ENCODE results near the gene REXO4. TPM values are rescaled to one million over a fixed set of nuclear protein-coding genes. Genes with fewer than 3 reads are reported as not detected.

REXO4 gene
- total and polyA plus RNA-seq, 2 of the 13 experiments (the other 11 are each of a cell fraction or from before 2014, with no cell fraction given): 18.5 to 30.4 TPM

DNA sequence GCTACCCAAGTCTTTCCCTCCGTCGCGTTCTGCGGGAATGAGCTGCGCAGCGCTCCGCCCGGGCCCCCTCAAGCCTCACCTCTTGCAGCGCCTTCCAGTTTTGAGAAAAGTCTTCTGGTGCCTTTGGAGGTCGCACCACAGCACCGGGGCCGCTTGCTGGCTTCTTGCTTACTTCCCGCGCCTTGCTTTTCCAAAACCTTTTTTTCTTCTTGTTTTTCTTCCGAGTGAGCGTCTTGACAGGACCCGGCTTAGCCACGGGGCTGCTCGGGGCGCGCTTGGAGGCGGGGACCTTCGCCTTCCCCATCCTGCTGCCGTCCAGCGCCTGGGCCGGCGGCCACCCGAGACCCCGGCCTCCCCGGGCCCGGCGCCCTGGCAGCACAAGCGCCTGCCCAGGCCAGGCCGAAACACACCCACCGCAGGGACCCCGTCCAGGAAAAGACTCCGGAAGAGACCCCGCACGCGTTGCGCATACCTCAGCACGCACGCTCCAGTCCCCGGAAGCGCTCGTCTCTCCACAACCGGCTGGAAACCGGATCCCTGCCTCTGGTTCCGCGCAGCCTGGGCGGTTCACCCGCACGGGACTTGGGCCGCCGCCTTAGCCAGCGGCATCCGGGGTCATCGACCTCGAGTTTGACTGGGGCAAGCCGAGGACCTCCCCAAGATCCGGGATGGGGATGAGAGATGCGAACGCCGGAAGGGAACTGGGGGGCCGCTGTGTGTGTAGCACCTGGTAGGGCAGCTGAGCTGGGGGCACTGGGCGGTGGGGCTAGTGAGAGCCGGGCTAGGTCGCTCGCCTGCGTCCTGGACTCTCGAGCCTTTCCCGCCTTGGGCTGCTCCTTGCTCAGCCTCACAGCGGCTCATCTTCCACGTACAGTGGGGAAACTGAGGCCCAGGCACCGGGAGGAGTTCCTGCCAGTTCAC lies at the start of gene REXO4 (continued):
- TF ChIP-seq NONO (IDR thresholded peaks at IDR 0.05): no peak
- TF ChIP-seq NONO (CRISPR knock-in tag; conservative IDR thresholded peaks at IDR 0.05): peak; percentile 99
- TF ChIP-seq TGIF2 (CRISPR knock-in tag; IDR thresholded peaks at IDR 0.05): peak; percentile 75; the same call in 1 of the 2 replicates
- peak; percentile 100 for TF ChIP-seq ZNF501 (CRISPR knock-in tag; IDR thresholded peaks at IDR 0.05)
- 0 out of 2 replicates have a peak, but pooled peaks have one; percentile 76 for TF ChIP-seq ZNF260 (CRISPR knock-in tag; IDR thresholded peaks at IDR 0.05; ENCODE audit: borderline replicate concordance, low read depth)
- TF ChIP-seq ZNF264 (CRISPR knock-in tag; IDR thresholded peaks at IDR 0.05): peak; percentile 93
- TF ChIP-seq KLF16 (CRISPR knock-in tag; IDR thresholded peaks at IDR 0.05): peak in 1 of 2 experiments; percentile 95; a peak in 2 of 4 replicates
- TF ChIP-seq YEATS2 (CRISPR knock-in tag; IDR thresholded peaks at IDR 0.05; ENCODE audit: borderline replicate concordance): peak; percentile 98
- TF ChIP-seq ZNF839 (CRISPR knock-in tag; IDR thresholded peaks at IDR 0.05; ENCODE audit: borderline replicate concordance): no peak
- no peak for TF ChIP-seq ZNF569 (CRISPR knock-in tag; IDR thresholded peaks at IDR 0.05; ENCODE audit: borderline replicate concordance)
- peak; percentile 87 for TF ChIP-seq GATAD2A (CRISPR knock-in tag; IDR thresholded peaks at IDR 0.05)
- TF ChIP-seq ZNF619 (CRISPR knock-in tag; IDR thresholded peaks at IDR 0.05): peak; percentile 79; the same call in 1 of the 2 replicates
- TF ChIP-seq PITX1 (CRISPR knock-in tag; IDR thresholded peaks at IDR 0.05): peak; percentile 80
- TF ChIP-seq, protein P1, sequence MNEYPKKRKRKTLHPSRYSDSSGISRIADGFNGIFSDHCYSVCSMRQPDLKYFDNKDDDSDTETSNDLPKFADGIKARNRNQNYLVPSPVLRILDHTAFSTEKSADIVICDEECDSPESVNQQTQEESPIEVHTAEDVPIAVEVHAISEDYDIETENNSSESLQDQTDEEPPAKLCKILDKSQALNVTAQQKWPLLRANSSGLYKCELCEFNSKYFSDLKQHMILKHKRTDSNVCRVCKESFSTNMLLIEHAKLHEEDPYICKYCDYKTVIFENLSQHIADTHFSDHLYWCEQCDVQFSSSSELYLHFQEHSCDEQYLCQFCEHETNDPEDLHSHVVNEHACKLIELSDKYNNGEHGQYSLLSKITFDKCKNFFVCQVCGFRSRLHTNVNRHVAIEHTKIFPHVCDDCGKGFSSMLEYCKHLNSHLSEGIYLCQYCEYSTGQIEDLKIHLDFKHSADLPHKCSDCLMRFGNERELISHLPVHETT (CRISPR knock-in tag; conservative IDR thresholded peaks at IDR 0.05): peak; percentile 99
- peak; percentile 87 for TF ChIP-seq ARNTL (CRISPR knock-in tag; IDR thresholded peaks at IDR 0.05)
- TF ChIP-seq ZNF263 (CRISPR knock-in tag; IDR thresholded peaks at IDR 0.05): peak; percentile 79
- TF ChIP-seq AGO1 (IDR thresholded peaks at IDR 0.05; ENCODE audit: low read depth, low read length, poor library complexity, severe bottlenecking): peak; percentile 77
- TF ChIP-seq CEBPZ (IDR thresholded peaks at IDR 0.05; ENCODE audit: low read length): no peak
- peak; percentile 28 for TF ChIP-seq TBL1XR1 (IDR thresholded peaks at IDR 0.05; ENCODE audit: borderline replicate concordance, low read length, partially characterized antibody)
- TF ChIP-seq ZFP36 (IDR thresholded peaks at IDR 0.05; ENCODE audit: borderline replicate concordance, low read depth, low read length, partially characterized antibody): no peak
- TF ChIP-seq HNF4A (CRISPR knock-in tag; IDR thresholded peaks at IDR 0.05): peak; percentile 63
- TF ChIP-seq, protein P2, sequence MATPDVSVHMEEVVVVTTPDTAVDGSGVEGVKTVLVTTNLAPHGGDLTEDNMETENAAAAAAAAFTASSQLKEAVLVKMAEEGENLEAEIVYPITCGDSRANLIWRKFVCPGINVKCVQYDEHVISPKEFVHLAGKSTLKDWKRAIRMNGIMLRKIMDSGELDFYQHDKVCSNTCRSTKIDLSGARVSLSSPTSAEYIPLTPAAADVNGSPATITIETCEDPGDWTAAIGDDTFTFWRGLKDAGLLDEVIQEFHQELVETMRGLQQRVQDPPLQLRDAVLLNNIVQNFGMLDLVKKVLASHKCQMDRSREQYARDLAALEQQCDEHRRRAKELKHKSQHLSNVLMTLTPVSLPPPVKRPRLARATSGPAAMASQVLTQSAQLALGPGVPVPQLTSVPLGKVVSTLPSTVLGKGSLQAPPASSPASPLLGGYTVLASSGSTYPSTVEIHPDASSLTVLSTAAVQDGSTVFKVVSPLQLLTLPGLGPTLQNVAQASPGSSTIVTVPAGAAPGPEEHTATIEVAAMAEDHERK (CRISPR knock-in tag; IDR thresholded peaks at IDR 0.05; ENCODE audit: low read depth): peak; percentile 93
- peak; percentile 75 for TF ChIP-seq ZNF205 (CRISPR knock-in tag; IDR thresholded peaks at IDR 0.05)
